Progenitor cell of endocrine pancreas (in vitro differentiated cells): ENCODE measurements around the gene PLEKHG4B. TPM values are rescaled to one million over a fixed set of nuclear protein-coding genes. Genes with fewer than 3 reads are reported as not detected.
"Not testable (repeated sequence)": the region's sequence is repeated elsewhere in the genome, so short reads cannot be mapped to it uniquely, and the experiment has no call there.

Experiments
- DNase-seq: peaks from one replicate; pipeline ENCODE4 v3.0.0; 2021; ENCODE audit warnings: low spot score; ENCODE audit not compliant: unreplicated experiment
- H3K27ac Mint-ChIP-seq: 2 replicates; pipeline ENCODE4 v1.8.0; 2021; ENCODE audit warnings: mild to moderate bottlenecking, moderate library complexity, mixed read lengths
- H3K27me3 Mint-ChIP-seq: 2 replicates; pipeline ENCODE4 v1.8.0; 2021; ENCODE audit warnings: mixed read lengths
- H3K36me3 Mint-ChIP-seq: 2 replicates; pipeline ENCODE4 v1.8.0; 2022; ENCODE audit warnings: mixed read lengths; ENCODE audit not compliant: insufficient read depth
- H3K4me1 Mint-ChIP-seq: 2 replicates; pipeline ENCODE4 v1.8.0; 2021; ENCODE audit warnings: low read depth, mixed read lengths
- H3K4me3 Mint-ChIP-seq: 2 replicates; pipeline ENCODE4 v1.8.0; 2021; ENCODE audit warnings: low read depth, mild to moderate bottlenecking, moderate library complexity, mixed read lengths
- H3K9me3 Mint-ChIP-seq: 2 replicates; pipeline ENCODE4 v1.8.0; 2021; ENCODE audit warnings: low read depth, mixed read lengths
- total RNA-seq: library from RNA; stranded (reverse); gene quantifications from 2 replicates; pipeline ENCODE4 v1.2.1, GENCODE V29; 2021
- TF ChIP-seq, protein P1 (sequence below): fragments of 200-600 bp; sonication (generic); IDR thresholded peaks from one replicate; pipeline ENCODE4 v1.5.0; 2021; ENCODE audit warnings: antibody characterized with exemption, mild to moderate bottlenecking; ENCODE audit not compliant: unreplicated experiment

PLEKHG4B gene
- total RNA-seq, 1 donor from 2014 or later = 59.5 TPM

GRCh38 chr5:206406-206805 is 114.4 kb downstream of the PLEKHG4B start:
- Mint-ChIP-seq H3K27me3 (no peaks in the 10 kb centered on the region), H3K9me3 (no peaks in the 10 kb centered on the region), H3K27ac (no peak overlapping the region), H3K4me3 (no peak overlapping the region), H3K36me3 (peaks cover 9% of the 10 kb centered on the region), H3K4me1 (peaks cover 10% of the 10 kb centered on the region)
- TF ChIP-seq, protein P1, sequence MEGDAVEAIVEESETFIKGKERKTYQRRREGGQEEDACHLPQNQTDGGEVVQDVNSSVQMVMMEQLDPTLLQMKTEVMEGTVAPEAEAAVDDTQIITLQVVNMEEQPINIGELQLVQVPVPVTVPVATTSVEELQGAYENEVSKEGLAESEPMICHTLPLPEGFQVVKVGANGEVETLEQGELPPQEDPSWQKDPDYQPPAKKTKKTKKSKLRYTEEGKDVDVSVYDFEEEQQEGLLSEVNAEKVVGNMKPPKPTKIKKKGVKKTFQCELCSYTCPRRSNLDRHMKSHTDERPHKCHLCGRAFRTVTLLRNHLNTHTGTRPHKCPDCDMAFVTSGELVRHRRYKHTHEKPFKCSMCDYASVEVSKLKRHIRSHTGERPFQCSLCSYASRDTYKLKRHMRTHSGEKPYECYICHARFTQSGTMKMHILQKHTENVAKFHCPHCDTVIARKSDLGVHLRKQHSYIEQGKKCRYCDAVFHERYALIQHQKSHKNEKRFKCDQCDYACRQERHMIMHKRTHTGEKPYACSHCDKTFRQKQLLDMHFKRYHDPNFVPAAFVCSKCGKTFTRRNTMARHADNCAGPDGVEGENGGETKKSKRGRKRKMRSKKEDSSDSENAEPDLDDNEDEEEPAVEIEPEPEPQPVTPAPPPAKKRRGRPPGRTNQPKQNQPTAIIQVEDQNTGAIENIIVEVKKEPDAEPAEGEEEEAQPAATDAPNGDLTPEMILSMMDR = no peak
- no peak for DNase-seq

- TF ChIP-seq, protein P1 = no peak
- H3K9me3 Mint-ChIP-seq = no peaks in the 10 kb centered on the region
- H3K4me1 Mint-ChIP-seq = peaks cover 10% of the 10 kb centered on the region
- H3K4me3 Mint-ChIP-seq = no peak overlapping the region
- H3K27ac Mint-ChIP-seq = no peak overlapping the region
- DNase-seq = no peak
- peaks cover 9% of the 10 kb centered on the region for H3K36me3 Mint-ChIP-seq
- no peaks in the 10 kb centered on the region for H3K27me3 Mint-ChIP-seq
Observed at GRCh38 chr5:206927-207536, 115.1 kb downstream of the PLEKHG4B start.

- Mint-ChIP-seq H3K27ac (no peak overlapping the region), H3K36me3 (peaks cover 8% of the 10 kb centered on the region), H3K4me3 (no peak overlapping the region), H3K9me3 (no peaks in the 10 kb centered on the region), H3K27me3 (no peaks in the 10 kb centered on the region), H3K4me1 (peaks cover 10% of the 10 kb centered on the region)
- no peak for DNase-seq
- TF ChIP-seq, protein P1 = no peak
Observed at GRCh38 chr5:207599-207998, 115.6 kb downstream of the PLEKHG4B start.

DNA sequence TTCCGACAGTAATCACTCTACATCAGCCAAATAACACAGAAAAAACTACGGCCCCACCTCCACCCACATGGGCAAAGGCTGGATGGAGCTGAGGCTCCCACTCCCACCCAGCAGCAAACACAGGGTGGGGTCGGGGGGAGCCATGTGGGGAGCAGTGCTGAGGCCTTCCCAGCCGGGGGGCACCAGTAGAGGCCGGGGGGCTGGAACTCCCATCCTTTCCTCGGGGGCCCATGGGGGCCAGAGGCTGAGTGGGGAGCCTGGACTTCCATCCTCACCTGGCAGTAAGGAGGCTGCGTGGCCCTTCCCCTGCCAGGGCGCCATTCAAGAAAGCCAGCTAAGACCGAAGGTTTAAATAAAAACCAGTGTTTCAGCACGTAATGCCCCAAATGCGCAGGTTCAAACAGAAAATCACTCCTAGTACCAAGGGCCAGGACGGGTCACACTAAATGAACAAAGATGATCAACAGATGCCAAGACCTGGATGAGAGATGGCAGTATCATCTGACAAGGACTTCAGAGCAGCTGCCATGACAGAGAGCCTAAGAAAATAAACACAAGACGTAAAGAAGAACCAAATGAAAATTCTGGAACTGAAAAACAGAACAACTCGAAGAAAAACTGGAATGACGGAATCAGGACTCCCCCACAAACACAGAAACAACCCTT is 116.6 kb downstream of the PLEKHG4B start:
- DNase-seq = no peak
- no peaks in the 10 kb centered on the region for H3K27me3 Mint-ChIP-seq
- no peak overlapping the region for H3K4me3 Mint-ChIP-seq
- TF ChIP-seq, protein P1 = no peak
- H3K36me3 Mint-ChIP-seq = peaks cover 5% of the 10 kb centered on the region
- no peak overlapping the region for H3K27ac Mint-ChIP-seq
- no peaks in the 10 kb centered on the region for H3K9me3 Mint-ChIP-seq
- H3K4me1 Mint-ChIP-seq = peaks cover 10% of the 10 kb centered on the region

- H3K4me1 Mint-ChIP-seq = peaks cover 14% of the 10 kb centered on the region
- DNase-seq = no peak
- TF ChIP-seq, protein P1 = no peak
- H3K27ac Mint-ChIP-seq = no peak overlapping the region
- no peak overlapping the region for H3K4me3 Mint-ChIP-seq
- H3K9me3 Mint-ChIP-seq = no peaks in the 10 kb centered on the region
- no peaks in the 10 kb centered on the region for H3K27me3 Mint-ChIP-seq
- H3K36me3 Mint-ChIP-seq = peaks cover 9% of the 10 kb centered on the region
Observed at GRCh38 chr5:213803-214395, 121.9 kb downstream of the PLEKHG4B start.

DNA sequence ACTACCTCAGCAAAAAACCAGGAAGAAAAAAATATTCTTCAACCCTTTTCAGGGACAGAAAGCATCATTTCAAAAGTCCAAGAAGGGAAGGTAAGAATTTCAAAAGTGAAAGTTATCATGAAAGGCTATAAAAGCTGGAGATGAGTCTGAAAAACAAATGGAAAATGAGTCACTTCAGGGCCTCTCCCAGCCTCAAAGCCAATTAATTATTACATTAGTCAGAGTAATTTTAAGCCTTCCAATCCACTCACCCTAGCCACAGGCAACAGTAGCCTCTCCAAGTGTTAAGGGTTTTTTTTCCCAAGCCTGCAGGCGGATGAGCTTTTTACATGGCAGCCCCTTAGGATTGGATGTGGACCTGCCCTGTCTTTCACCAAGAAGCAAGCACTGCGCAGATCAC is 123.3 kb downstream of the PLEKHG4B start:
- not testable (repeated sequence) for DNase-seq, H3K27me3 Mint-ChIP-seq, H3K27ac Mint-ChIP-seq, H3K36me3 Mint-ChIP-seq, H3K9me3 Mint-ChIP-seq
- Mint-ChIP-seq H3K4me1 (peaks cover 19% of the 10 kb centered on the region), H3K4me3 (peak overlapping the region; percentile 20)

GRCh38 chr5:216076-216475 is 124.1 kb downstream of the PLEKHG4B start:
- not testable (repeated sequence) for H3K27ac Mint-ChIP-seq, H3K9me3 Mint-ChIP-seq, H3K36me3 Mint-ChIP-seq, H3K27me3 Mint-ChIP-seq, DNase-seq, H3K4me3 Mint-ChIP-seq
- H3K4me1 Mint-ChIP-seq = peaks cover 18% of the 10 kb centered on the region
